ENCODE measurements around the gene REPIN1. TPM values are rescaled to one million over a fixed set of nuclear protein-coding genes. Genes with fewer than 3 reads are reported as not detected.
A peak's percentile ranks its signal among the peaks of the same experiment; 100 is the strongest.

REPIN1 gene
- total and polyA plus RNA-seq, 2 donors from 2014 or later, result 53.7 to 95.8 TPM

GRCh38 chr7:150374472-150374871 lies 5.8 kb downstream of the REPIN1 start:
- H3K9ac ChIP-seq (ENCODE audit: low read length in 3 of 3), result no peak overlapping the region
- H3K36me3 ChIP-seq (ENCODE audit: control insufficient read depth in 2 of 3, insufficient read depth in 3 of 3, low read length in 3 of 3), result peaks cover 5 to 12% (median 12%) of the 10 kb centered on the region in 3 donors
- TF ChIP-seq CTCF (IDR thresholded peaks at IDR 0.05; ENCODE audit: borderline replicate concordance, extremely low read depth, insufficient read depth), result no peak
- H3K27me3 ChIP-seq (ENCODE audit: control insufficient read depth, insufficient read depth, low read length), result no peaks in the 10 kb centered on the region
- peaks cover 3 to 30% (median 29%) of the 10 kb centered on the region in 3 donors for H3K4me1 ChIP-seq (ENCODE audit: control insufficient read depth in 2 of 3, insufficient read depth in 2 of 3, low read depth in 1 of 3, low read length in 3 of 3)
- no peak for DNase-seq
- no peak overlapping the region for H3K4me3 ChIP-seq (ENCODE audit: low read length in 3 of 3)
- no peak overlapping the region for H3K27ac ChIP-seq (ENCODE audit: low read depth in 2 of 2, low read length in 2 of 2)
- no peak for FAIRE-seq
- no peaks in the 10 kb centered on the region for H3K9me3 ChIP-seq (ENCODE audit: control insufficient read depth in 2 of 3, insufficient read depth in 1 of 3, low read length in 3 of 3)
- intact Hi-C loops (cut with DNase I), result no loop called here

- H3K4me3 ChIP-seq (ENCODE audit: low read length in 3 of 3), result no peak overlapping the region
Measured at GRCh38 chr7:150375662-150376521, 7.3 kb downstream of the REPIN1 start.

GRCh38 chr7:150376560-150376959 lies 7.9 kb downstream of the REPIN1 start:
- peak in 1 of 5 donors; percentile 44 for DNase-seq

More at GRCh38 chr7:150375662-150376521, 7.3 kb downstream of the REPIN1 start:
- Histone ChIP-seq H3K4me1 (ENCODE audit: control insufficient read depth in 2 of 3, insufficient read depth in 2 of 3, low read depth in 1 of 3, low read length in 3 of 3) (peaks cover 0 to 26% (median 23%) of the 10 kb centered on the region in 3 donors), H3K9me3 (ENCODE audit: control insufficient read depth in 2 of 3, insufficient read depth in 1 of 3, low read length in 3 of 3) (no peaks in the 10 kb centered on the region), H3K9ac (ENCODE audit: low read length in 3 of 3) (no peak overlapping the region), H3K27ac (ENCODE audit: low read depth in 2 of 2, low read length in 2 of 2) (no peak overlapping the region), H3K36me3 (ENCODE audit: control insufficient read depth in 2 of 3, insufficient read depth in 3 of 3, low read length in 3 of 3) (peaks cover 2 to 12% (median 9%) of the 10 kb centered on the region in 3 donors), H3K27me3 (ENCODE audit: control insufficient read depth, insufficient read depth, low read length) (no peaks in the 10 kb centered on the region)
- intact Hi-C loops (cut with DNase I), result no loop called here
- no peak for FAIRE-seq
- no peak for TF ChIP-seq CTCF (IDR thresholded peaks at IDR 0.05; ENCODE audit: borderline replicate concordance, extremely low read depth, insufficient read depth)
- no peak for DNase-seq

More at GRCh38 chr7:150376560-150376959, 7.9 kb downstream of the REPIN1 start:
- no peaks in the 10 kb centered on the region for H3K9me3 ChIP-seq (ENCODE audit: control insufficient read depth in 2 of 3, insufficient read depth in 1 of 3, low read length in 3 of 3)
- no peak overlapping the region for H3K4me3 ChIP-seq (ENCODE audit: low read length in 3 of 3)
- H3K27ac ChIP-seq (ENCODE audit: low read depth in 2 of 2, low read length in 2 of 2), result no peak overlapping the region
- intact Hi-C loops (cut with DNase I), result no loop called here
- TF ChIP-seq CTCF (IDR thresholded peaks at IDR 0.05; ENCODE audit: borderline replicate concordance, extremely low read depth, insufficient read depth), result no peak
- no peaks in the 10 kb centered on the region for H3K27me3 ChIP-seq (ENCODE audit: control insufficient read depth, insufficient read depth, low read length)
- H3K36me3 ChIP-seq (ENCODE audit: control insufficient read depth in 2 of 3, insufficient read depth in 3 of 3, low read length in 3 of 3), result peaks cover 2 to 11% (median 9%) of the 10 kb centered on the region in 3 donors
- no peak for FAIRE-seq
- H3K9ac ChIP-seq (ENCODE audit: low read length in 3 of 3), result no peak overlapping the region
- peaks cover 0 to 26% (median 24%) of the 10 kb centered on the region in 3 donors for H3K4me1 ChIP-seq (ENCODE audit: control insufficient read depth in 2 of 3, insufficient read depth in 2 of 3, low read depth in 1 of 3, low read length in 3 of 3)
